AG09319 (cell line): Measurements from ENCODE around the gene KRT4.

Source experiments
- DNase-seq: peaks from one replicate; pipeline ENCODE4 v3.0.0-alpha.2; 2010; ENCODE audit warnings: low read depth; ENCODE audit errors: extremely low read depth
- TF ChIP-seq, protein P1 (sequence below): IDR thresholded peaks from 2 replicates; pipeline ENCODE4 v1.5.1; 2011; ENCODE audit warnings: low read depth, mild to moderate bottlenecking, inconsistent platforms, low read length, moderate library complexity

The KRT4 gene

DNA sequence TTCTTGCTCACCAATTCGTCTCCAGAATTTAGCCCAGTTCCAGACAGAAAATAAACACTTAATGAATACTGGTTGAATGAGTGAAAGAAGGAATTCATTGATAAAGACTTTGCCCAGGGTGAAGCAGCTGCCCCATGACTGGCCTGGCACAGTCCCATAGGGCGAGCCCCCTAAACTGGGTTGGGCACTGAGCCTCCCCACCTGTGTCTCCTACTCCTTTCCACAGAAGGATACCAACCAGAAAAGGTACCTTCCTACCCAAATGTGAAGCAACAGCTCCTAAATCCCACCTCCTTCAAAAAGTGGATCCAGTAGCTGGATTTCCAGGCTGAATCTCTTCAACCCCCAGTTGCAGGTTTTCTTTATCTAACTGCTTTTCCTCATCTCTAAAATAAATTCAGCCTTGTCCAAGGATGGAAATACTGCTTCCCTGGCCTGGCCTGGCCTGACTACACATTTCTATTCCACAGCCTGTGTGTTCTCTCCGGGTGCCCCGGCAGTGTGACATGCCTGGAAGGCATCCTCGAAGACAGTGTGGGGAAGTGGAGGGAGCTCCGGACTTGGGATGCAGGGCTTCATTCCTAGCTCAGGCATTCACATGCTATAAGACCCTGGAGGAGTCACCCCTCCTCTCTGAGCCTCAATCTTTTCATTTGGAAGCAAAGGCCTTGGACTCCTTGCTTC lies 25.6 kb downstream of the KRT4 start:
- TF ChIP-seq, protein P1, sequence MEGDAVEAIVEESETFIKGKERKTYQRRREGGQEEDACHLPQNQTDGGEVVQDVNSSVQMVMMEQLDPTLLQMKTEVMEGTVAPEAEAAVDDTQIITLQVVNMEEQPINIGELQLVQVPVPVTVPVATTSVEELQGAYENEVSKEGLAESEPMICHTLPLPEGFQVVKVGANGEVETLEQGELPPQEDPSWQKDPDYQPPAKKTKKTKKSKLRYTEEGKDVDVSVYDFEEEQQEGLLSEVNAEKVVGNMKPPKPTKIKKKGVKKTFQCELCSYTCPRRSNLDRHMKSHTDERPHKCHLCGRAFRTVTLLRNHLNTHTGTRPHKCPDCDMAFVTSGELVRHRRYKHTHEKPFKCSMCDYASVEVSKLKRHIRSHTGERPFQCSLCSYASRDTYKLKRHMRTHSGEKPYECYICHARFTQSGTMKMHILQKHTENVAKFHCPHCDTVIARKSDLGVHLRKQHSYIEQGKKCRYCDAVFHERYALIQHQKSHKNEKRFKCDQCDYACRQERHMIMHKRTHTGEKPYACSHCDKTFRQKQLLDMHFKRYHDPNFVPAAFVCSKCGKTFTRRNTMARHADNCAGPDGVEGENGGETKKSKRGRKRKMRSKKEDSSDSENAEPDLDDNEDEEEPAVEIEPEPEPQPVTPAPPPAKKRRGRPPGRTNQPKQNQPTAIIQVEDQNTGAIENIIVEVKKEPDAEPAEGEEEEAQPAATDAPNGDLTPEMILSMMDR, result no peak

DNA sequence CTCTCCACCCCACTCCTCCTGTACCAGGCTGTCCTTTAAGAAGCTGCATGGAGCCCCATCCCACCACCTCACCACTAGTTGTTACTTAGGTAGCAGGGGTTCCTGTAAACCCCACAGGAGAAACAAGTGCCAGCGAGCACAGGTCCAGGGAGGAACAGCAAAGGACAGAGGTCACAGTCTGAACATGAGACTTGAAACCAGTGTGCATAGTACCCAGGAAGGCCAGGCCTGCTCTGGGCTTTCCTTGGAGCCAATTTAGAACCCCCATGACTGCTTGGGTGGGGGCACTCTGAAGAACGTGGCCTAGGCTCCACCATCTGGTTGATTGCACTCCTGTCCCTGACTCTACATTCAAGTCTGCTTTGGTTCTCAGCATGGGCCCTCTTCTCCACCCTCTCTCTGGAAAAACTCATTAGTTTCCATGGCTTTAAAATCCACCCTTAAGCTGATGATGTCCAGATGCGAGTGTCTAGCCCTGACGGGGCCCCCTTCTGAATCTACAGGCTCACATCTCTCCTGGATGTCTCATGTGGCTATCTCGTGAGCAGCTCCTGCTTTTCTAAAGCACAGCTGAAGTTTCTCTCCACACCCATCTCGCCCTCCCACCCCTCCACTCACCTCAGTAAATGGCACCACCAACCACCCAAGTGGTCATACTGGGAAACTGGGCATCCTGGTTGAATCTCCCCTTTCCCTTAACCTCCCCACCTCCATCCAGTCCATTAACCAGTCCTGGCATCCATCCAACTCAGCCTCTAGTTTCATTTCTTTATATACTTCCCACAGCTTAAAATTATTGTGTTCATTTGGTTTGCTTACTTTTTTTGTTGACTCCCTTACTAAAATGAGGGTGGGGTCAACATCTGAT lies 26.4 kb downstream of the KRT4 start:
- TF ChIP-seq, protein P1, result no peak
- no peak for DNase-seq

More for the DNA sequence above, 25.6 kb downstream of the KRT4 start:
- DNase-seq, result no peak

DNA sequence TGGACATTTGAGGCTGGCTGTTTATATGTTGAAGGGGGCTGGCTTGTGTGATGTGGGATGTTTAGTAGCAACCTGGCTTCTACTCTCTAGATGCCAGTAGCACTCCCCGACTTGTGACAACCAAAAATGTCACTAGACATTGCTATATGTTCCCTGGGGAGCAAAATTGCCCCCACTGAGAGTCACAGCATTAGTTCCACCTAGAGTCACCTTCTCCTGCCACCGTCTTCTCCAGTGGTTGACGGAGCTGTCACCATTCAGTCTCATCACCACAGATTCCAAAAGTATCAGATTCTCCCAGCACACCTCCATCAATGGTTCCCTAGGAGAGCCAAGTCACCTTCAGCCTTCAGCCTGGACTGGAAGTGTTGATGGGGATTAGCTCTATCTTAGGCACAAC lies 29.0 kb downstream of the KRT4 start:
- no peak for DNase-seq
- TF ChIP-seq, protein P1, result no peak

DNA sequence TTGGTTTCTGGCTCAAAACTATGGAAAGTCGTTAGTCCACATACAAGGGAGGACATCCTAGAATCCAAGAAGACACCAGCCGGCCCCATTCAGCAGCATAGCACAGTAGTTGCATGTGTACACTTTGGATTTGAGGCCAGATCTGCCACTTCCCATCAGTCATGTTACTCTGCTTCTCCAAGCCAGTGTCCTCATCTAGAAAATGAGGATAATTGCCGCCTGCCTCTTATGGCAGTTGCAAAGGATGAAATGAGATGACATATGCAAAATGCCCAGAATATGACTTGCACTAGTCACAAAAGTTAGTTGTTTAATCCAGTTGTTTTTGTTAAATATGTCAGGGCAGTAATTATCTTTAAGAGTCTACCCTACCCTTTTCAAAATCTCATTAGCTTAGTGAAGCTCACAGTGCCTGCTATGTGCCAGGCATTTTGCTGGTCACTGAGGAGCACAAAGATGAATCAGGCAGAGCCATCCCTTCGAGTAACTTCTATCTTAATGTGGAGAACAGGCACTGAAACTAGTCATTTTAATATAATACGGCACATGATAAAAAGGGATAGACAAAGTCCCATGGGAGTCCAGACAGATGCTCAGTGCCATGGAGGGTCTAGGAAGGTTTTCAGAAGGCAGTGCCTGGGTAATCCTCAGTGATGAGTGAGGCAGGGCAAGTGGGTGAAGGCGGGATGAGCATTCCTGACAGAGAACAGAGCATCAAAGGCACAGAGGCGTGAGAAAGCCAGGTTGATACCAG lies 30.2 kb downstream of the KRT4 start:
- TF ChIP-seq, protein P1, result no peak
- DNase-seq, result no peak

DNA sequence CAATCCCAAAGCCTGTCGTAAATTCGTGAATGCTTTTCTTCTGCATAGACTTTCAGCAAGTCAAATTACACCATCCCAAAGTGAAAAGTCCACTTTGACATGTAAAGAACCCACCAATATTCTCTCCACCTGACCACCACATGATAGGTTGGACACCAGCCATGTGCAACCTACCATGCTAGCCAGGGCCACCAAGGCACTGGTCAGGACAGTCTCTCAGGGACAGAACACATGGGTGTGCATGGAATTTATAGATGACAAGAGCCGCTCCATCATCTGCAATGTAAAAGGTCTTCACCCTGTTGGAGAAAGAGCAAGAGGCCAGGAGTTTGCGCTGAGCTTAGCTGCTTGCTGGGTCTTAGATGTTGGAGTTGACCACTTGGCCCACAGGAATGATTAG lies 31.4 kb downstream of the KRT4 start:
- no peak for DNase-seq
- TF ChIP-seq, protein P1, result no peak

DNA sequence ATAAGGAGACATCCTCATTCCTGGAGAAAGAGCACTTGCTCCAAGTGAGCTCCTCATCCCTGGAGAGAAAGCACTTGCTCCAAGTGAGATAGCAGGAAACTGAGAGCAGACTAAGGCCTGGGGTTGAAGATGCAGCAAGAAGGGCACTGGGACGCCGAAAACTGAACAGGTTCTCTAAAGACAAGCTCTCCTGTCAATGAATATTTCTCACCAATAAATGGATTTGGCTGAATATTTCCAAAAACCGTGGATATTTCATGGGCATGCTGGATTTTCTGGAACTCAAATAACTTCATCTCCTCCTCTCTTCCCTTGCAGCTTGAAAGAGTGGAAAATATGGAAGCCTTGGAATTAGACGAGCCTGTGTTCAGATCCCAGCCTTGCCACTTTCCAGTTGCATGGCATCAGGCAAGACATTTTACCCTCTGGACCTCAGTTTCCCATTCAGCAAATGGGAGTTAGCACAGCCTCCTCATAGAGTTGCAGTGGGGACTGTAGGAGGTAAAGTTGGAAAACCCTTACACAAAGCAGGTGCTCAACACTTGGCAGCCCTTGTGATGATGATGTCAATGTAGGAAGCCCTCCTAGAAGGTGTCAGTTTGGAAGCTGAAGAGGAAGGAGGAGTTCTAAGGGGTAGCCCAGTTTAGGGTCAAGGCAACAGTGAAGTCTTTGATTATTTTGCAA lies 32.4 kb downstream of the KRT4 start:
- DNase-seq, result no peak
- TF ChIP-seq, protein P1, result no peak
